NCI-H1105 treated with DMSO at 0.1 percent for 48 hours (cell line): ENCODE results near the gene HERC6.
"Not testable (repeated sequence)": the region's sequence is repeated elsewhere in the genome, so short reads cannot be mapped to it uniquely, and the experiment has no call there.

ENCODE experiments used
- DNase-seq: peaks from one replicate; lab custom pipeline; 2025; lab: John Stamatoyannopoulos, UW

Gene HERC6

DNA sequence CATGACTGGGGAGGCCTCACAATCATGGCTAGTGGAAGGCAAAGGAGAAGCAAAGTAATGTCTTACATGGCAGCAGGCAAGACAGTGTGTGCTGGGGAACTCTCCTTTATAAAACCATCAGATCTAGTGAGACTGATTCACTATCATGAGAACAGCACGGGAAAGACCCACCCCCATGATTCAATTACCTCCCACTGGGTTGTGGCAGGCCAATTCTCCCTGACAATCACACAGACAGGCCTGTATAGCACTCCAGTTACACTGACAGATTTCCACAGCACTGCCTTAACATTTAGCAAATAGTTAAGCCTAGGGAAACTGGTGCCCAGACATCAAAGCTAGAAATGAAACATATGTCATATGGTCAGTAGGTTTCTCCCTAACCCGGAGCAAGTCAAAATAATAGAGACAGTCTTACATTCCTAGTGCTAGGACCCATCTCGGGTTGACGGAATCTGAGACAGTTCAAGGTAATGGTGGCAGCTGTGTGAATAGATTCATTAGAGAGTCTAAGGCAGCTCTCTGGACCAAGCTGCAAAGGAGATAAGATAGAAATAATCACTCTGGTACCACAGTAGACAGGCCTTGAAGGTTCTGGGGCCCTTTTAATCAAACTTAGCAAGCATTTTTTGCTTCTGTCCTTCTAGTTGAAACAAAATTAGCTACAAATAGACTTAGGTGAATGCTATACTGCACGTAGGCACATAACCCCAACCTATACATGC lies 68.9 kb downstream of the HERC6 start:
- no peak for DNase-seq

DNA sequence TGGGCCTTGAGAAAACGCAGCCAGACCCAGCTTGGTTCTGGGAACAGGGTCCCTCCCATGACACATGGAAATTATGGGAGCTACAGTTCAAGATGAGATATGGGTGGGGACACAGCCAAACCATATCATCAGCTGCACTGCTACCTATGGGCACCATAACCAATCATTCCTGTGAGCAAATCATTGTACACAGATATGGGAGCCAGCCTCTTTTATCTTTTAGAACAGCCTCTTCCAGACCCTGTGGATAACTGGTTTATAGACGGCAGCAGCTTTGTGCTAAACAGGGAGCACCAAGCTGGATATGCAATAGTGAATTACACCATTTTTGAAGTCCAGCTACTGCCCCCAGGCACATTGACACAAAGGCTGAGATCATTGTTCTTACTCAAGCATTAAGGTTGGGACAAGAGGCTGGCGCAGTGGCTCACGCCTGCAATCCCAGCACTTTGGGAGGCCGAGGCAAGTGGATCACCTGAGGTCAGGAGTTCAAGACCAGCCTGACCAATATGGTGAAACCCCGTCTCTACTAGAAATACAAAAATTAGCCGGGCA lies 69.6 kb downstream of the HERC6 start:
- not testable (repeated sequence) for DNase-seq

GRCh38 chr4:88448889-88449288 lies 70.2 kb downstream of the HERC6 start:
- DNase-seq, result no peak

DNA sequence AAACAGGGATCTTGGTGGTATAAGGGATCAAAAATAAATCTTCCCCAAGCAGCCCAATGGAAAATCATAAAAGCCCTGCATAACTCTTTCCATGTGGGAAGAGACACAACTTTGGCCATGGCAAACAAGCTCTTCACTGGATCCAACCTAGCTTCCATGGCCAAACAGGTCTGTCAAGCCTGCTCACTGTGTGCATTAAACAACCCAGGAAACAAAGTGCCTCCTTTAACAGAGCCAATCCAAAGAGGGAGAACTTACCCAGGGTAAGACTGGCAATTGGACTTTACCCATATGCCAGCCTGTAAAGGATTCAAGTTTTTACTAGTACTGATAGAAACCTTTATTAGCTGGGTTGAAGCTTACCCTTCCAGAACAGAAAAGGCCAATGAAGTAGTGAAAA lies 70.6 kb downstream of the HERC6 start:
- no peak for DNase-seq

- DNase-seq, result no peak
Observed at GRCh38 chr4:88451205-88451604, 72.6 kb downstream of the HERC6 start.

DNA sequence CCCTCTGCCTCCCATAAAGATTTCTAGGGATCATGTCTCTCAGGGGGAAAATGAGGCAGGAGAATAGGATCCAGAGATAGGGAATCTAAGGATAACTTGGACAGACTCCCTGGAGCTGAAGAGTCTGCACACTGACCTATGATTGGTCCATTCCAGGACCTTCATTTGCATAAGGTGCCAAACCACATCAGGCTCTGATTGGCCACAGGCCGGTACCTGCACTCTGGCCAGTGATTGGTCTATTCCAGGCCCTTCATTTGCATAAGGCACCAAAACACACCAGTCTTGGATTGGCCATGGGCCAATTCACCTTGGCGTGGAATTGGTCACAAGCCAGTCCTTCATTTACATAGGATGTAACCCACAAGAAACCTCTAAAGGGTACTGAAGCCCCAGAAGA lies 74.3 kb downstream of the HERC6 start:
- no peak for DNase-seq

DNA sequence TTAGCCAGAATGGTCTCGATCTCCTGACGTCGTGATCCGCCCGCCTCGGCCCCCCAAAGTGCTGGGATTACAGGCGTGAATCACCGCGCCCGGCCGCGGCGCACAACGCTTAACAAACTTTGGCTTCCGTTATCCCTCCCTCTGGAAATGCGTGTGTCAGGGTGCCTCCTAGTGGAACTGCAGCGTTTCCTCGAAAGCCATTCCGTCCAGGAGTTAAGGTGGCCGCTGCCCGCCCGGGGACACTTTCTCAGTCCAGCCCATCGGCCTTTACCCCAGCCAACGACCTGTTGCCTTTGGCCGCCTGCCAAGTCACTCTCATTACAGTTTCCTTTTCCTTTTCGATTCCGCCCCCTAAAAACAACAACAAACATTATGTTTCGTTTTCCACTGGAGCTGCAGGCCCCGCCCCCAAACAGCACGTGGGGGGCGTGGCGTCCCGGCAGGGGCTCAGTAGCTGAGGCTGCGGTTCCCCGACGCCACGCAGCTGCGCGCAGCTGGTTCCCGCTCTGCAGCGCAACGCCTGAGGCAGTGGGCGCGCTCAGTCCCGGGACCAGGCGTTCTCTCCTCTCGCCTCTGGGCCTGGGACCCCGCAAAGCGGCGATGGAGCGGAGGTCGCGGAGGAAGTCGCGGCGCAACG lies 78.1 kb downstream of the HERC6 start, which contains the start of gene HERC5:
TSS of gene HERC5 (plus strand) at position 450 of the 637 bp plus-strand sequence. CDS start at position 601, 151 bp downstream.
- peak; percentile 28 for DNase-seq

GRCh38 chr4:88457307-88458103 lies 78.9 kb downstream of the HERC6 start:
- peak; percentile 28 for DNase-seq

GRCh38 chr4:88458104-88458740 lies 79.6 kb downstream of the HERC6 start:
- no peak for DNase-seq

DNA sequence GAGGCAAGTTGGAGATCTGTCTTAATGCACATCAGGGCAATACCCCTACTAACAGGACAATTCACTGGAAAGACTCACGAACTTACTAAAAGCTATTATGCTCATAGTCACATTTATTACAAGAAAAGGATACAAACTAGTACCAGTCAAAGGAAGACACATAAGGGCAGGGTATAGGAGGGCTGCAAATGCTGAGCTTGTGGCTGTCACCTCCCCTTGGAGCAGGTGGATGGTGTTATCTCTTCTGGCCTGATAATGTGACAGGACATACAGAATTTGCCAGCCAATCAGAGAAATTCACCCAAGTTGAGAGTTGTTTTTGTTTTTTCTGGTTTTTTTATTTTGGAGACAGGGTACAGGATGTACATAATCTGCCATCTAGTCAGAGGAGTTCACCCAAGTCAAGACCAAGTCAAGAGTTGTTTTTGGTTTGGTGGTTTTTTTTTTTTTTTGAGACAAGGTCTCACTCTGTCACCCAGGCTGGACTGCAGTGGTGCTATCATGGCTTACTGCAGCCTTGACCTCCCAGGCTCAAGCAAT lies 87.1 kb downstream of the HERC6 start:
- no peak for DNase-seq

DNA sequence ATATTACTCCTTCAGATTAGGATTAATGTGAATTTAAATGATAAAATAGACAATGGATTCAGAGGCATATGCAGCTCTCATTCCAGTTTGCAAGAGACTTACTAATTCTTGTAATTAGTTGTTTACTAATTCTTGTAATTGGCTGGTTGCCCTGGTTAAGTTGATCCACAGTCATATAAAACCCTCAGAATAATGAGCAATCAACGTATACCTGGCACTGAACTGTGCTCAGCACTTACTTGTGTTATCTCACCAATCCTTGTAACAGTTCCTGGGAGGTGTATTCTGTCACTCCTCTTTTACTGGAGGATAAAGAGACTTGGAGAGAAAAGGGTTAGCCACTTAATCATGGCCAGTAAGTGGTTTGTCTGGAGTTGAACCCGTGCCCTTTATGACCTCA lies 88.7 kb downstream of the HERC6 start:
- no peak for DNase-seq

DNA sequence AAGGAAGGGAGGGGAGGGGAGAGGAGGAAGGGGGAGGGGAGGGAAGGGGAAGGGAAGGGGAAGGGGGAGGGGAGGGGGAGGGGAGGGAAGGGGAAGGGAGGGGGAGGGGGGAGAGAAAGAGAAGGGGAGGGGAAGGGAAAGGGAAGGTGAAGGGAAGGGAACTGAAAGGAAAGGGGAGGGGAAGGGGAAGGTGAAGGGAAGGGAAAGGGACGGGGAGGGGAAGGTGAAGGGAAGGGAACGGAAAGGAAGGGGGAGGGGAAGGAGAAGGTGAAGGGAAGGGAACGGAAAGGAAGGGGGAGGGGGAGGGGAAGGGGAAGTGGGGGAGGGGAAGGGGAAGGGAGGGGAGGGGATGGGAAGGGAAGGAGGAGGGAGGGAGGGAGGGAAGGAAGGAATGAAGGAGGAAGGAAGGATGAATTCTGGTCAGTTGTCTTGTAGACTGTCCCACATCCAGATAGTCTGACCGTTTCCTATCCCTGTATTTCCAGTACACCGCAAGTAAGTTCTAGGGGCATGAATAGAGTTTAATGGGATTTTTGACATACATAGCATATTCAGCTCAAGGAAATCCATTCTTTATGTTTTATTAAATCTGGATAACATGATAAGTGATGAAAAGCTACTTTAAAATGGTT lies 98.7 kb downstream of the HERC6 start:
- DNase-seq, result no peak

- no peak for DNase-seq
Observed at GRCh38 chr4:88478247-88478646, 99.6 kb downstream of the HERC6 start.

GRCh38 chr4:88481537-88481936 lies 102.9 kb downstream of the HERC6 start:
- DNase-seq, result no peak

DNA sequence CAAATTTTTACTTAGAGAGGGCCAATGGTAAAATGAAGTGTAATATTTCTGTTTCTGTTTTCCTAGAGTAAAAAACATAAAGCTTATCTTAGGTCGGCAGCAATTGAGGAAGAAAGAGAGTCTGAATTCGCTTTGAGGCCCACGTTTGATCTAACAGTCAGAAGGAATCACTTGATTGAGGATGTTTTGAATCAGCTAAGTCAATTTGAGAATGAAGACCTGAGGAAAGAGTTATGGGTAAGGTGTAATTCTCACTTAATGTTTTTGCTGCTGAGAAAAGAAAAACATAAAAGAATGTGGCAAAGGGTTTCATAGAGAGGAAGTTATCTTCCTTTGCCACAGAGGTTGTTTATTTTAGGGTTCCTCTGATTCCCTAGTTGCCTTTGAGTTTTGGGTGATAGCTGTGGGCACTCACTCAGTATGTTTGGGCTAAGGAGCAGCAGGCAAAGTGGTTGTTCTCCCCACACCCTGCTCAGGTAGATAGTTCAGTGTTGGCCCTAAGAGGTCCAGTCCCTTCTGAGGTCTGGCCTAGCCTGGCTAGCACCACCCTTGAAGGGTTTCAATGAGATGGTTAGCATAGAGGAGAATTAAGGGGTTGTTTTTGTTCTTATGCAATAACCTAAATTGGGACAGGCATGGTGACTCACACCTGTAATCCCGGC lies 110.6 kb downstream of the HERC6 start:
- no peak for DNase-seq
